Trophoblast cell (in vitro differentiated cells and primary cell): ENCODE results near the gene SGTA.

Experiments
- DNase-seq, 2 donors: peaks; one replicate each; pipeline ENCODE4 v3.0.0-alpha.2; 2016
- H2AFZ ChIP-seq: 2 replicates; pipeline ENCODE4 v1.6.1; 2013; ENCODE audit warnings: low read length, moderate library complexity, mild to moderate bottlenecking; ENCODE audit not compliant: insufficient read depth, poor library complexity
- H2AK5ac ChIP-seq: 2 replicates; pipeline ENCODE4 v1.6.1; 2013; ENCODE audit warnings: mild to moderate bottlenecking, low read length
- H2BK120ac ChIP-seq: 2 replicates; pipeline ENCODE4 v1.6.1; 2013; ENCODE audit warnings: low read length, mild to moderate bottlenecking, moderate library complexity; ENCODE audit not compliant: insufficient read depth, poor library complexity
- H2BK12ac ChIP-seq: 2 replicates; pipeline ENCODE4 v1.6.1; 2013; ENCODE audit warnings: mild to moderate bottlenecking, low read length, moderate library complexity
- H2BK5ac ChIP-seq: 2 replicates; pipeline ENCODE4 v1.6.1; 2013; ENCODE audit warnings: low read length, low read depth, moderate library complexity, mild to moderate bottlenecking; ENCODE audit not compliant: poor library complexity
- H3K14ac ChIP-seq: 2 replicates; pipeline ENCODE4 v1.6.1; 2013; ENCODE audit warnings: mild to moderate bottlenecking, low read length
- H3K18ac ChIP-seq: 2 replicates; pipeline ENCODE4 v1.6.1; 2013; ENCODE audit warnings: mild to moderate bottlenecking, low read length
- H3K23ac ChIP-seq: 2 replicates; pipeline ENCODE4 v1.6.1; 2013; ENCODE audit warnings: low read length
- H3K27ac ChIP-seq: 2 replicates; pipeline ENCODE4 v1.5.1; 2013; ENCODE audit warnings: low read depth, mild to moderate bottlenecking, inconsistent platforms, low read length, moderate library complexity
- H3K27me3 ChIP-seq: 2 replicates; pipeline ENCODE4 v1.6.1; 2013; ENCODE audit warnings: inconsistent platforms, mild to moderate bottlenecking, low read length, moderate library complexity; ENCODE audit not compliant: insufficient read depth
- H3K36me3 ChIP-seq, 2 experiments: 1 replicate in 1 of 2; 2 replicates in 1 of 2; pipeline ENCODE4 v1.6.1; 2013; ENCODE audit warnings: low read length in 2 of 2, mild to moderate bottlenecking in 2 of 2, moderate library complexity in 1 of 2; ENCODE audit not compliant: insufficient read depth in 2 of 2, control insufficient read depth in 1 of 2
- H3K4ac ChIP-seq: 2 replicates; pipeline ENCODE4 v1.6.1; 2013; ENCODE audit warnings: low read depth, mild to moderate bottlenecking, low read length, moderate library complexity
- H3K4me1 ChIP-seq, 2 experiments: 1 replicate in 1 of 2; 2 replicates in 1 of 2; pipeline ENCODE4 v1.6.1; 2013; ENCODE audit warnings: low read length in 2 of 2, mild to moderate bottlenecking in 2 of 2, moderate library complexity in 1 of 2; ENCODE audit not compliant: insufficient read depth in 2 of 2, control insufficient read depth in 1 of 2
- H3K4me2 ChIP-seq: 2 replicates; pipeline ENCODE4 v1.6.1; 2013; ENCODE audit warnings: inconsistent platforms, mild to moderate bottlenecking, low read length, moderate library complexity
- H3K4me3 ChIP-seq: 2 replicates; pipeline ENCODE4 v1.5.1; 2013; ENCODE audit warnings: mild to moderate bottlenecking, low read depth, low read length, inconsistent platforms
- H3K79me1 ChIP-seq: one replicate; pipeline ENCODE4 v1.6.1; 2013; ENCODE audit warnings: low read length
- H3K79me2 ChIP-seq: 2 replicates; pipeline ENCODE4 v1.6.1; 2013; ENCODE audit warnings: low read length, mild to moderate bottlenecking; ENCODE audit not compliant: control insufficient read depth, insufficient read depth, poor library complexity
- H3K9ac ChIP-seq: 2 replicates; pipeline ENCODE4 v1.6.1; 2013; ENCODE audit warnings: mild to moderate bottlenecking, low read length
- H3K9me3 ChIP-seq: 2 replicates; pipeline ENCODE4 v1.6.1; 2013; ENCODE audit warnings: low read depth, mild to moderate bottlenecking, control low read depth, inconsistent platforms, low read length; ENCODE audit not compliant: insufficient read depth
- H4K12ac ChIP-seq: 2 replicates; pipeline ENCODE4 v1.6.1; 2013; ENCODE audit warnings: low read depth, mild to moderate bottlenecking, low read length, moderate library complexity
- H4K8ac ChIP-seq: 2 replicates; pipeline ENCODE4 v1.6.1; 2013; ENCODE audit warnings: low read depth, mild to moderate bottlenecking, low read length, moderate library complexity
- H4K91ac ChIP-seq: one replicate; pipeline ENCODE4 v1.6.1; 2013; ENCODE audit warnings: low read depth, mild to moderate bottlenecking, low read length, moderate library complexity
- WGBS: extraction: QIAGEN DNeasy Blood & Tissue Kit; methylation state at CpG from one replicate; pipeline ENCODE4 v1.1.7; 2013; ENCODE audit warnings: missing lambda C conversion rate; ENCODE audit not compliant: insufficient read length, insufficient coverage; ENCODE audit errors: extremely low coverage; 5-methylcytosine and 5-hydroxymethylcytosine counted together

Gene SGTA

GRCh38 chr19:2716722-2717637, 66.1 kb downstream of the SGTA start:
- Histone ChIP-seq H3K23ac (no peak overlapping the region), H3K27ac (no peak overlapping the region), H4K91ac (no peak overlapping the region), H4K8ac (no peak overlapping the region), H3K9me3 (peaks cover 15% of the 10 kb centered on the region), H3K36me3 (no peaks in the 10 kb centered on the region), H3K4ac (no peak overlapping the region), H3K4me3 (peak overlapping the region; percentile 34), H2BK120ac (no peak overlapping the region), H3K79me2 (no peaks in the 10 kb centered on the region), H3K79me1 (no peaks in the 10 kb centered on the region), H3K4me2 (no peak overlapping the region), H3K27me3 (peaks cover 24% of the 10 kb centered on the region), H2AFZ (no peak overlapping the region), H2AK5ac (no peak overlapping the region), H2BK5ac (no peak overlapping the region), H3K18ac (no peak overlapping the region), H3K9ac (no peak overlapping the region), H3K4me1 (peaks cover 0 to 2% of the 10 kb centered on the region in 2 experiments), H3K14ac (no peak overlapping the region), H2BK12ac (no peak overlapping the region), H4K12ac (no peak overlapping the region)
- no CpG with 5 or more reads among the region's 51 CpGs for WGBS
- no peak for DNase-seq

GRCh38 chr19:2716275-2716650, 66.8 kb downstream of the SGTA start:
- Histone ChIP-seq H3K4ac (no peak overlapping the region), H3K79me2 (no peaks in the 10 kb centered on the region), H3K79me1 (no peaks in the 10 kb centered on the region), H3K23ac (no peak overlapping the region), H2BK12ac (no peak overlapping the region), H2BK5ac (no peak overlapping the region), H2AK5ac (no peak overlapping the region), H4K8ac (no peak overlapping the region), H3K9me3 (peaks cover 13% of the 10 kb centered on the region), H3K27ac (no peak overlapping the region), H3K9ac (no peak overlapping the region), H3K36me3 (no peaks in the 10 kb centered on the region), H2AFZ (no peak overlapping the region), H3K4me2 (no peak overlapping the region), H3K14ac (no peak overlapping the region), H3K4me3 (no peak overlapping the region), H4K91ac (no peak overlapping the region), H3K4me1 (peaks cover 0 to 2% of the 10 kb centered on the region in 2 experiments), H3K27me3 (peaks cover 17% of the 10 kb centered on the region), H4K12ac (no peak overlapping the region), H2BK120ac (no peak overlapping the region), H3K18ac (no peak overlapping the region)
- no peak for DNase-seq
- no CpG with 5 or more reads among the region's 19 CpGs for WGBS

GRCh38 chr19:2715470-2716274, 67.4 kb downstream of the SGTA start:
- no peak overlapping the region for H3K23ac ChIP-seq
- no peak overlapping the region for H2BK120ac ChIP-seq
- H2AK5ac ChIP-seq: no peak overlapping the region
- H3K4me2 ChIP-seq: no peak overlapping the region
- peaks cover 0 to under 1% of the 10 kb centered on the region in 2 experiments for H3K4me1 ChIP-seq
- H3K79me1 ChIP-seq: no peaks in the 10 kb centered on the region
- peaks cover 11% of the 10 kb centered on the region for H3K27me3 ChIP-seq
- no CpG with 5 or more reads among the region's 12 CpGs for WGBS
- no peak for DNase-seq
- no peak overlapping the region for H4K12ac ChIP-seq
- no peak overlapping the region for H2BK12ac ChIP-seq
- H3K9ac ChIP-seq: no peak overlapping the region
- no peak overlapping the region for H4K91ac ChIP-seq
- no peak overlapping the region for H3K14ac ChIP-seq
- H3K79me2 ChIP-seq: no peaks in the 10 kb centered on the region
- H3K27ac ChIP-seq: no peak overlapping the region
- peaks cover 13% of the 10 kb centered on the region for H3K9me3 ChIP-seq
- H3K36me3 ChIP-seq: no peaks in the 10 kb centered on the region
- no peak overlapping the region for H3K4ac ChIP-seq
- H2AFZ ChIP-seq: no peak overlapping the region
- no peak overlapping the region for H3K4me3 ChIP-seq
- H2BK5ac ChIP-seq: no peak overlapping the region
- H3K18ac ChIP-seq: no peak overlapping the region
- no peak overlapping the region for H4K8ac ChIP-seq

- H3K4me1 ChIP-seq: no peaks in the 10 kb centered on the region
Observed at GRCh38 chr19:2714531-2715269, 68.4 kb downstream of the SGTA start.

More at GRCh38 chr19:2714531-2715269, 68.4 kb downstream of the SGTA start:
- Histone ChIP-seq H3K4me3 (no peak overlapping the region), H3K9me3 (peaks cover 13% of the 10 kb centered on the region), H3K79me2 (no peaks in the 10 kb centered on the region), H3K36me3 (no peaks in the 10 kb centered on the region), H3K4me2 (no peak overlapping the region), H3K4ac (no peak overlapping the region), H2AK5ac (no peak overlapping the region), H3K18ac (no peak overlapping the region), H3K23ac (no peak overlapping the region), H2BK120ac (no peak overlapping the region), H4K12ac (no peak overlapping the region), H3K14ac (no peak overlapping the region), H3K9ac (no peak overlapping the region), H2BK12ac (no peak overlapping the region), H4K8ac (no peak overlapping the region), H3K79me1 (no peaks in the 10 kb centered on the region), H2AFZ (no peak overlapping the region), H3K27ac (no peak overlapping the region), H2BK5ac (no peak overlapping the region), H3K27me3 (peaks cover 2% of the 10 kb centered on the region), H4K91ac (no peak overlapping the region)
- DNase-seq: no peak
- WGBS: no CpG with 5 or more reads among the region's 16 CpGs
